ENCODE results near the gene RHOBTB1.

The RHOBTB1 gene

DNA sequence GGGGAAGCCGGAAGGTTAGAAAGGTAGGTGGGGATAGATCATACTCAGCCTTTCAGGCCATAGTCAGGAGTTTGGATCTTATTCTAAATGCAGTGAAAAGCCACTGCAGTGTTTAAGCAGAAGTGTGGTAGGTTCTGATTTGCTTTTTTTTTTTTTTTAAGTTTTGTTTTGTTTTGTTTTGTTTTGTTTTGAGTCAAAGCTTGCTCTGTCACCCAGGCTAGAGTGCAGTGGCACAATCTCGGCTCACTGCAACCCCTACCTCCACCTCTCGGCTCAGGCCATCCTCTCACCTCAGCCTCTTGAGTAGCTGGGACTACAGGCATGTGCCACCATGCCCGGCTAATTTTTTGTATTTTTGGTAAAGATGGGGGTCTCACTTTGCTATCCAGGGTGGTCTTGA is 23.5 kb downstream of the RHOBTB1 start:
- WGBS, 2 donors (ENCODE audit: extremely low coverage in 2 of 2, insufficient read length in 2 of 2, insufficient replicate concordance in 1 of 2) = no CpG with 5 or more reads among the region's 4 CpGs

DNA sequence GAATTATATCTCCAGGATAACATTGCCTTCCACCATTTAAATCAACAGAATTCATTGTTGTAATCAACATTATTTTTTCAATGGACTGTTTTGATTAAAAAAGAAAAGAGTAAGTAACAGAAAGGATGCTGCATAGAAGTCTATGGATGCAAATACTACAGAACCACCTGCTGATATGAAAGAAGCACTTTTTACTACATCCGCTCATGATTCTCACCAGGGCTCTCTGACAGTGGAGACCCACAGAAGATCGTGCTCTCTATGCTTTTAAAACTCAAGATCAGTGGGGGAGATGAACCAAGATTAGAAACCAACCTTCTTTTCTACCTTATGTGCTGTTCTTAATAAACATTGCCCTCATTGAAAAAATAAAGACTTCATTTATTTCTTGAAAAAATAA is 24.4 kb downstream of the RHOBTB1 start:
- H2AK5ac ChIP-seq (ENCODE audit: low read depth, low read length) = no peak overlapping the region
- H3K4me2 ChIP-seq (ENCODE audit: insufficient read depth, low read length, poor library complexity, severe bottlenecking) = no peak overlapping the region
- no peaks in the 10 kb centered on the region for H3K79me1 ChIP-seq (ENCODE audit: low read depth, low read length)
- WGBS, 2 donors (ENCODE audit: extremely low coverage in 2 of 2, insufficient read length in 2 of 2, insufficient replicate concordance in 1 of 2) = no CpG with 5 or more reads among the region's 2 CpGs
- no peak overlapping the region for H3K14ac ChIP-seq (ENCODE audit: low read length)
- H2BK15ac ChIP-seq (ENCODE audit: low read length) = no peak overlapping the region
- no peak for DNase-seq (ENCODE audit: low spot score)
- H4K8ac ChIP-seq (ENCODE audit: low read depth, low read length) = no peak overlapping the region
- no peak overlapping the region for H3K4ac ChIP-seq (ENCODE audit: low read length)
- no peak overlapping the region for H2BK5ac ChIP-seq (ENCODE audit: low read length)
- no peak overlapping the region for H2BK12ac ChIP-seq (ENCODE audit: low read length)
- H3K4me1 ChIP-seq (ENCODE audit: control insufficient read depth in 2 of 2, insufficient read depth in 1 of 2, low read depth in 1 of 2, low read length in 2 of 2) = peaks cover 0 to 8% of the 10 kb centered on the region in 2 donors
- no peak overlapping the region for H3K4me3 ChIP-seq (ENCODE audit: low read length in 2 of 2)
- no peaks in the 10 kb centered on the region for H3K36me3 ChIP-seq (replicated peaks in 1 of 2; ENCODE audit: control insufficient read depth in 2 of 2, insufficient read depth in 2 of 2, low read length in 2 of 2)
- no peak overlapping the region for H3K23ac ChIP-seq (ENCODE audit: low read depth, low read length, poor library complexity)
- peaks cover 0 to 8% of the 10 kb centered on the region in 2 donors for H3K9me3 ChIP-seq (replicated peaks in 1 of 2; ENCODE audit: control insufficient read depth in 2 of 2, insufficient read depth in 1 of 2, low read depth in 1 of 2, low read length in 2 of 2)
- no peaks in the 10 kb centered on the region for H3K27me3 ChIP-seq (ENCODE audit: control insufficient read depth in 3 of 3, insufficient read depth in 3 of 3, low read depth in 1 of 3, low read length in 3 of 3)
- H3K27ac ChIP-seq (replicated peaks; ENCODE audit: low read length) = no peak overlapping the region
- no peak overlapping the region for H2BK120ac ChIP-seq (ENCODE audit: low read depth, low read length)
- H3K9ac ChIP-seq (ENCODE audit: low read depth, low read length, poor library complexity) = no peak overlapping the region
- H3K18ac ChIP-seq (ENCODE audit: low read length) = no peak overlapping the region
- no peak overlapping the region for H4K91ac ChIP-seq (ENCODE audit: low read depth, low read length, poor library complexity)
- H2AFZ ChIP-seq (ENCODE audit: low read length) = no peak overlapping the region

More for the DNA sequence above, 23.5 kb downstream of the RHOBTB1 start:
- no peak overlapping the region for H3K4ac ChIP-seq (ENCODE audit: low read length)
- H3K27me3 ChIP-seq (ENCODE audit: control insufficient read depth in 3 of 3, insufficient read depth in 3 of 3, low read depth in 1 of 3, low read length in 3 of 3) = no peaks in the 10 kb centered on the region
- H2BK120ac ChIP-seq (ENCODE audit: low read depth, low read length) = no peak overlapping the region
- H3K9me3 ChIP-seq (replicated peaks in 1 of 2; ENCODE audit: control insufficient read depth in 2 of 2, insufficient read depth in 1 of 2, low read depth in 1 of 2, low read length in 2 of 2) = peaks cover 0 to 11% of the 10 kb centered on the region in 2 donors
- no peaks in the 10 kb centered on the region for H3K36me3 ChIP-seq (replicated peaks in 1 of 2; ENCODE audit: control insufficient read depth in 2 of 2, insufficient read depth in 2 of 2, low read length in 2 of 2)
- no peak overlapping the region for H2BK5ac ChIP-seq (ENCODE audit: low read length)
- no peak overlapping the region for H2BK12ac ChIP-seq (ENCODE audit: low read length)
- H2AK5ac ChIP-seq (ENCODE audit: low read depth, low read length) = no peak overlapping the region
- H3K4me2 ChIP-seq (ENCODE audit: insufficient read depth, low read length, poor library complexity, severe bottlenecking) = no peak overlapping the region
- H3K23ac ChIP-seq (ENCODE audit: low read depth, low read length, poor library complexity) = no peak overlapping the region
- no peaks in the 10 kb centered on the region for H3K79me1 ChIP-seq (ENCODE audit: low read depth, low read length)
- no peak overlapping the region for H3K4me3 ChIP-seq (ENCODE audit: low read length in 2 of 2)
- no peak overlapping the region for H2BK15ac ChIP-seq (ENCODE audit: low read length)
- H2AFZ ChIP-seq (ENCODE audit: low read length) = no peak overlapping the region
- H3K27ac ChIP-seq (replicated peaks; ENCODE audit: low read length) = no peak overlapping the region
- no peak overlapping the region for H3K14ac ChIP-seq (ENCODE audit: low read length)
- no peak for DNase-seq (ENCODE audit: low spot score)
- H3K9ac ChIP-seq (ENCODE audit: low read depth, low read length, poor library complexity) = no peak overlapping the region
- H3K18ac ChIP-seq (ENCODE audit: low read length) = no peak overlapping the region
- H4K91ac ChIP-seq (ENCODE audit: low read depth, low read length, poor library complexity) = no peak overlapping the region
- H3K4me1 ChIP-seq (ENCODE audit: control insufficient read depth in 2 of 2, insufficient read depth in 1 of 2, low read depth in 1 of 2, low read length in 2 of 2) = no peaks in the 10 kb centered on the region
- H4K8ac ChIP-seq (ENCODE audit: low read depth, low read length) = no peak overlapping the region

DNA sequence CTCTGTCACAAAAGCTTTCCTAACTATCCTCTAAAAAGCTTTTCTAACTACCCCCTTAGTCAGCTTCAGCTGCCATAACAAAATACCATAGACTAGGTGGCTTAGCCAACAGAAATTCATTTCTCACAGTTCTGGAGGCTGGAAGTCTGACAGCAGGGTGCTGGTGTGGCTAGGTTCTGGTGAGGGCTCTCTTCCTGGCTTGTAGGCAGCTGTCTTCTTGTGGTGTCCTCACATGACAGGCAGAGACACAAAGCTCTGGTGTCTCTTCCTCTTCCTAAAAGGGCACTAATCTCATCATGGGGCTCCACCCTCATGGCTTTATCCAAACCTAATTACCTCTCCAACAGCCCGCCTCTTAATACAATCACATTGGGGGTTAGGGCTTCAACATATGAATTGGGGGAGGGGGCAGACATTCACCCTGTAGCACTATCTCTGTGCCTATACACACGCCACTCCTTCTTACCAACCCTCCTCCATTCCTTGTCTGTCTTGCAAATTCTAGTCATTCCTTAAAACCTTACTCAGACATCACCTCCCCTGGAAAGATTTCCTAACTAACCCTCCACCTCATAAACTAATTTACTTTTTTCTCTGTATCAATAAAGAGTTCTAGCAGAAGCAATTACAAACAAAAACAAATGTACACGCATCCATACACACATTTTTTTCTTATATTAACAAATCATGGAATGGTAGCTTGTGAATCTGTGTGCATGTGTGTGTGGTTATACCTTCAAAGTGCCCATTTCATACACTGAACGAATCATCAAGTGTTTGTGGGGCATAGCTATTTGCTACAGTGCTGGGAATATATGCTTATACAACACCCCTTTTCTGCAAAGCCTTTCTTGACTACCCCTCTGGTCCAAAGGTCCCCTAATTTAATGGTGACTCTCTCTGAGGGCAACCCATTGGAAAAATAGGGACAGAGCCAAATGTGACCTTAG is 26.4 kb downstream of the RHOBTB1 start:
- Histone ChIP-seq H3K4ac (ENCODE audit: low read length) (no peak overlapping the region), H2BK5ac (ENCODE audit: low read length) (no peak overlapping the region), H2BK120ac (ENCODE audit: low read depth, low read length) (no peak overlapping the region), H3K23ac (ENCODE audit: low read depth, low read length, poor library complexity) (no peak overlapping the region), H3K9me3 (replicated peaks in 1 of 2; ENCODE audit: control insufficient read depth in 2 of 2, insufficient read depth in 1 of 2, low read depth in 1 of 2, low read length in 2 of 2) (peaks cover 0 to 8% of the 10 kb centered on the region in 2 donors), H2AK5ac (ENCODE audit: low read depth, low read length) (no peak overlapping the region), H4K8ac (ENCODE audit: low read depth, low read length) (no peak overlapping the region), H3K9ac (ENCODE audit: low read depth, low read length, poor library complexity) (no peak overlapping the region), H3K4me3 (ENCODE audit: low read length in 2 of 2) (no peak overlapping the region), H3K27me3 (ENCODE audit: control insufficient read depth in 3 of 3, insufficient read depth in 3 of 3, low read depth in 1 of 3, low read length in 3 of 3) (no peaks in the 10 kb centered on the region), H2BK15ac (ENCODE audit: low read length) (no peak overlapping the region), H3K79me1 (ENCODE audit: low read depth, low read length) (no peaks in the 10 kb centered on the region), H3K4me1 (ENCODE audit: control insufficient read depth in 2 of 2, insufficient read depth in 1 of 2, low read depth in 1 of 2, low read length in 2 of 2) (peaks cover 0 to 9% of the 10 kb centered on the region in 2 donors), H3K36me3 (replicated peaks in 1 of 2; ENCODE audit: control insufficient read depth in 2 of 2, insufficient read depth in 2 of 2, low read length in 2 of 2) (no peaks in the 10 kb centered on the region), H3K14ac (ENCODE audit: low read length) (no peak overlapping the region), H3K4me2 (ENCODE audit: insufficient read depth, low read length, poor library complexity, severe bottlenecking) (no peak overlapping the region), H2BK12ac (ENCODE audit: low read length) (no peak overlapping the region), H3K18ac (ENCODE audit: low read length) (no peak overlapping the region), H3K27ac (replicated peaks; ENCODE audit: low read length) (no peak overlapping the region), H2AFZ (ENCODE audit: low read length) (no peak overlapping the region), H4K91ac (ENCODE audit: low read depth, low read length, poor library complexity) (no peak overlapping the region)
- DNase-seq (ENCODE audit: low spot score) = no peak
- WGBS, 2 donors (ENCODE audit: extremely low coverage in 2 of 2, insufficient read length in 2 of 2, insufficient replicate concordance in 1 of 2) = no CpG with 5 or more reads among the region's 4 CpGs

DNA sequence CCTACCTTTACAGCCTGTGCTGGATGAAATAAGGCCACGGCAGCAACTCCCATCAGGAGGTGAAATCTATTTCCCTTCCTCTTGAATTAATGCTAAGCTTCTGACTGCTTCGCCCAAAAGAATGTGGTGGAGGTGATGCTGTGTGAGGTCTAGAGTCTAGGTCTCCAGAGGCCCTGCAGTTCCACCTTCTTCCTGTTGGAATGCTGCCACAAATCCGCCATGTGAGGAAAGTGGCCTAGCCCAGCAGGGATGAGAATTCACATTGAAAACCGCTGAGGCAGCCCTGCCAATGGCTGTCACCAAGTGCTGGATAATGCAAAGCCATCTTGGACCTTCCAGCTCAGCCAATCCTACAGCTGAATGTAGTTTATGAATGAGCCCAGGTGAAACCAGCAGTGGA is 28.0 kb downstream of the RHOBTB1 start:
- no peak for DNase-seq (ENCODE audit: low spot score)
- Histone ChIP-seq H2BK15ac (ENCODE audit: low read length) (no peak overlapping the region), H3K9me3 (replicated peaks in 1 of 2; ENCODE audit: control insufficient read depth in 2 of 2, insufficient read depth in 1 of 2, low read depth in 1 of 2, low read length in 2 of 2) (peaks cover 0 to 11% of the 10 kb centered on the region in 2 donors), H2AK5ac (ENCODE audit: low read depth, low read length) (no peak overlapping the region), H3K23ac (ENCODE audit: low read depth, low read length, poor library complexity) (no peak overlapping the region), H3K79me1 (ENCODE audit: low read depth, low read length) (no peaks in the 10 kb centered on the region), H3K4me3 (ENCODE audit: low read length in 2 of 2) (no peak overlapping the region), H3K27ac (replicated peaks; ENCODE audit: low read length) (no peak overlapping the region), H3K27me3 (ENCODE audit: control insufficient read depth in 3 of 3, insufficient read depth in 3 of 3, low read depth in 1 of 3, low read length in 3 of 3) (no peaks in the 10 kb centered on the region), H3K4me1 (ENCODE audit: control insufficient read depth in 2 of 2, insufficient read depth in 1 of 2, low read depth in 1 of 2, low read length in 2 of 2) (peaks cover 0 to 9% of the 10 kb centered on the region in 2 donors), H3K14ac (ENCODE audit: low read length) (no peak overlapping the region), H4K91ac (ENCODE audit: low read depth, low read length, poor library complexity) (no peak overlapping the region), H3K4me2 (ENCODE audit: insufficient read depth, low read length, poor library complexity, severe bottlenecking) (no peak overlapping the region), H2BK12ac (ENCODE audit: low read length) (no peak overlapping the region), H2AFZ (ENCODE audit: low read length) (no peak overlapping the region), H3K4ac (ENCODE audit: low read length) (no peak overlapping the region), H2BK120ac (ENCODE audit: low read depth, low read length) (no peak overlapping the region), H2BK5ac (ENCODE audit: low read length) (no peak overlapping the region), H3K36me3 (replicated peaks in 1 of 2; ENCODE audit: control insufficient read depth in 2 of 2, insufficient read depth in 2 of 2, low read length in 2 of 2) (peaks cover 0 to 6% of the 10 kb centered on the region in 2 donors), H3K9ac (ENCODE audit: low read depth, low read length, poor library complexity) (no peak overlapping the region), H3K18ac (ENCODE audit: low read length) (peak overlapping the region; percentile 19), H4K8ac (ENCODE audit: low read depth, low read length) (no peak overlapping the region)
- no CpG with 5 or more reads among the region's 4 CpGs for WGBS, 2 donors (ENCODE audit: extremely low coverage in 2 of 2, insufficient read length in 2 of 2, insufficient replicate concordance in 1 of 2)

Data from neuronal stem cell (in vitro differentiated cells).